Activated CD8-positive, alpha-beta T cell treated with anti-CD3 and anti-CD28 coated beads for 36 hours (primary cell): ENCODE results near the gene CPLX1. TPM values are rescaled to one million over a fixed set of nuclear protein-coding genes. Genes with fewer than 3 reads are reported as not detected.

Source experiments
- ATAC-seq: fragments of 200-7000 bp; cut with Tn5 transposase; one replicate; pipeline ENCODE4 v1.10.0; 2021; ENCODE audit warnings: mild to moderate bottlenecking, moderate library complexity
- CTCF ChIA-PET: fragments of 350-600 bp; sonication (Branson Sonifier 250); formaldehyde crosslinking; loops from one replicate; lab custom pipeline; 2021; ENCODE audit warnings: antibody characterized with exemption; lab: Charles Lee
- POLR2A ChIA-PET: fragments of 350-600 bp; sonication (Branson Sonifier 250); formaldehyde crosslinking; loops from one replicate; lab custom pipeline; 2021; ENCODE audit warnings: antibody characterized with exemption; lab: Charles Lee
- DNase-seq: peaks from one replicate; pipeline ENCODE4 v3.0.0-alpha.2; 2020
- H3K27ac Mint-ChIP-seq: one replicate; pipeline ENCODE4 v1.8.0; 2021; ENCODE audit warnings: mild to moderate bottlenecking, mixed read lengths
- H3K27me3 Mint-ChIP-seq: one replicate; pipeline ENCODE4 v1.8.0; 2021; ENCODE audit warnings: mixed read lengths
- H3K36me3 Mint-ChIP-seq: one replicate; pipeline ENCODE4 v1.8.0; 2021; ENCODE audit warnings: low read depth, mixed read lengths
- H3K4me1 Mint-ChIP-seq: one replicate; pipeline ENCODE4 v1.8.0; 2021; ENCODE audit warnings: low read depth, mixed read lengths
- H3K4me3 Mint-ChIP-seq: one replicate; pipeline ENCODE4 v1.8.0; 2021; ENCODE audit warnings: mild to moderate bottlenecking, moderate library complexity, mixed read lengths
- H3K9me3 Mint-ChIP-seq: one replicate; pipeline ENCODE4 v1.8.0; 2021; ENCODE audit warnings: mixed read lengths
- CTCF ChIP-seq: fragments of 200-600 bp; IDR thresholded peaks from one replicate; pipeline ENCODE4 v1.8.0; 2022; ENCODE audit warnings: antibody characterized with exemption, mild to moderate bottlenecking
- intact Hi-C: fragments of 100-400 bp; cut with micrococcal nuclease; formaldehyde crosslinking; loops from one replicate; pipeline ENCODE4 v1.10.0; 2022
- total RNA-seq, 2 experiments: library from RNA; stranded (reverse); gene quantifications; one replicate each; pipeline ENCODE4 v1.2.3, GENCODE V29; 2021

The CPLX1 gene
- total RNA-seq, 2 experiments from 2014 or later = not detected

DNA sequence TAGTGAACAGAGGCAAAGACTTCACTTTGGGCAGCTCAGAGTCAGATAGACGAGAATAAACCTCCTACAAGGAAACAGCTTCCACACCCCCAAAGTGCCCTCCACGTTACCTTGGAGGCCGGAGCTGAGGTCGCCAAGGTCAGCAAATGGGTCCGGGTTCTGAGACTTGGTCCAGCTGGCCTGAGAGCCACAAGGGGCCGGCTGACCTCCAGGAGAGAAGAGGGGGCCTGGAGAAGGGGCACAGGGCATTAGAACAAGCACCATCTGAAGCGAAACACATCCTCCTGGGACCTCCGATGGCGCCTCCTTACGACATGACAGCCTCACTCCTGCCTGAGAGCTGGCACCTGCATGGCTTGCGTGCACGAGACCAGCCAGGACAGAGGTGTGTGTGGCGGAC is 33.6 kb upstream of the CPLX1 start:
- CTCF ChIA-PET = no interaction called here
- ATAC-seq = no peak
- no peak overlapping the region for H3K27ac Mint-ChIP-seq

GRCh38 chr4:858831-859451 is 33.0 kb upstream of the CPLX1 start:
- DNase-seq (no peak), ATAC-seq (no peak)
- intact Hi-C loops = no loop called here
- H3K4me1 Mint-ChIP-seq = peaks cover 8% of the 10 kb centered on the region
- no peak for TF ChIP-seq CTCF
- H3K27me3 Mint-ChIP-seq = no peaks in the 10 kb centered on the region
- no peak overlapping the region for H3K27ac Mint-ChIP-seq
- no peak overlapping the region for H3K4me3 Mint-ChIP-seq
- H3K9me3 Mint-ChIP-seq = peaks cover 8% of the 10 kb centered on the region
- POLR2A ChIA-PET = interaction anchor here (1.4 kb wide), 1 partner anchor 14 kb away, joined by 4 read pairs; no protein-coding TSS in a partner anchor
- peaks cover 69% of the 10 kb centered on the region for H3K36me3 Mint-ChIP-seq
- CTCF ChIA-PET = no interaction called here

More for the DNA sequence above, 33.6 kb upstream of the CPLX1 start:
- peaks cover 8% of the 10 kb centered on the region for H3K4me1 Mint-ChIP-seq
- intact Hi-C loops = no loop called here
- no peaks in the 10 kb centered on the region for H3K27me3 Mint-ChIP-seq
- POLR2A ChIA-PET = interaction anchor here (1.4 kb wide), 1 partner anchor 14 kb away, joined by 4 read pairs; no protein-coding TSS in a partner anchor
- DNase-seq = no peak
- peaks cover 8% of the 10 kb centered on the region for H3K9me3 Mint-ChIP-seq
- no peak overlapping the region for H3K4me3 Mint-ChIP-seq
- TF ChIP-seq CTCF = no peak
- peaks cover 63% of the 10 kb centered on the region for H3K36me3 Mint-ChIP-seq

GRCh38 chr4:858041-858481 is 32.1 kb upstream of the CPLX1 start:
- H3K36me3 Mint-ChIP-seq = peaks cover 65% of the 10 kb centered on the region
- peaks cover 8% of the 10 kb centered on the region for H3K9me3 Mint-ChIP-seq
- intact Hi-C loops = no loop called here
- ChIA-PET POLR2A (interaction anchor here (1.4 kb wide), 1 partner anchor 75 kb away, joined by 4 read pairs; the partner anchor contains the start of genes GAK and TMEM175), CTCF (interaction anchor here (0.5 kb wide), 1 partner anchor 960 kb away, joined by 3 read pairs; no protein-coding TSS in a partner anchor)
- no peaks in the 10 kb centered on the region for H3K27me3 Mint-ChIP-seq
- H3K27ac Mint-ChIP-seq = no peak overlapping the region
- ATAC-seq = no peak
- H3K4me3 Mint-ChIP-seq = no peak overlapping the region
- no peak for TF ChIP-seq CTCF
- DNase-seq = no peak
- peaks cover 8% of the 10 kb centered on the region for H3K4me1 Mint-ChIP-seq

- peaks cover 60% of the 10 kb centered on the region for H3K36me3 Mint-ChIP-seq
- ChIA-PET POLR2A (interaction anchor here (1.4 kb wide), 1 partner anchor 75 kb away, joined by 4 read pairs; the partner anchor contains the start of genes GAK and TMEM175), CTCF (interaction anchor here (0.5 kb wide), 1 partner anchor 960 kb away, joined by 3 read pairs; no protein-coding TSS in a partner anchor)
- DNase-seq = no peak
- H3K27ac Mint-ChIP-seq = no peak overlapping the region
- no peaks in the 10 kb centered on the region for H3K27me3 Mint-ChIP-seq
- peaks cover 8% of the 10 kb centered on the region for H3K9me3 Mint-ChIP-seq
- no peak for TF ChIP-seq CTCF
- intact Hi-C loops = no loop called here
- H3K4me1 Mint-ChIP-seq = peaks cover 8% of the 10 kb centered on the region
- ATAC-seq = no peak
- no peak overlapping the region for H3K4me3 Mint-ChIP-seq
These were observed 31.5 kb upstream of the CPLX1 start for GRCh38 chr4:857461-857860.

GRCh38 chr4:856225-856901 is 30.4 kb upstream of the CPLX1 start:
- intact Hi-C loops = no loop called here
- Mint-ChIP-seq H3K4me3 (peak overlapping the region; percentile 1), H3K4me1 (peaks cover 8% of the 10 kb centered on the region), H3K27me3 (no peaks in the 10 kb centered on the region), H3K27ac (peak overlapping the region; percentile 39), H3K9me3 (peaks cover 8% of the 10 kb centered on the region), H3K36me3 (peaks cover 57% of the 10 kb centered on the region)
- DNase-seq (peak; percentile 33), ATAC-seq (peak; percentile 34)
- ChIA-PET POLR2A (interaction anchor here (1.4 kb wide), 1 partner anchor 76 kb away, joined by 4 read pairs; the partner anchor contains the start of genes GAK and TMEM175), CTCF (no interaction called here)
- TF ChIP-seq CTCF = no peak
